HTR-8/SVneo (cell line): ENCODE measurements around the gene DACH1.

ENCODE experiments used
- DNase-seq: peaks from one replicate; pipeline ENCODE4 v3.0.0; 2011; ENCODE audit warnings: low spot score, mixed read lengths; ENCODE audit not compliant: insufficient read length
- FAIRE-seq: peaks from 2 replicates; lab custom pipeline; 2011; peaks lifted over from hg19 to GRCh38; lab: Jason Lieb, UNC

The DACH1 gene

GRCh38 chr13:71722206-71722605 lies 144.8 kb downstream of the DACH1 start:
- DNase-seq: no peak
- FAIRE-seq: no peak

- DNase-seq: no peak
- FAIRE-seq: no peak
Observed at GRCh38 chr13:71721104-71721503, 145.9 kb downstream of the DACH1 start.

- FAIRE-seq (no peak), DNase-seq (no peak)
Observed at GRCh38 chr13:71718931-71719330, 148.1 kb downstream of the DACH1 start.

- no peak for DNase-seq
Observed at GRCh38 chr13:71714802-71715375, 152.1 kb downstream of the DACH1 start.

GRCh38 chr13:71712988-71713653 lies 153.9 kb downstream of the DACH1 start:
- DNase-seq (no peak), FAIRE-seq (no peak)

More at GRCh38 chr13:71714802-71715375, 152.1 kb downstream of the DACH1 start:
- no peak for FAIRE-seq

- FAIRE-seq (no peak), DNase-seq (no peak)
Observed at GRCh38 chr13:71704656-71705055, 162.3 kb downstream of the DACH1 start.

GRCh38 chr13:71703138-71703537 lies 163.9 kb downstream of the DACH1 start:
- no peak for FAIRE-seq
- DNase-seq: no peak

GRCh38 chr13:71702253-71702652 lies 164.8 kb downstream of the DACH1 start:
- FAIRE-seq: no peak
- DNase-seq: no peak

GRCh38 chr13:71701741-71702140 lies 165.3 kb downstream of the DACH1 start:
- DNase-seq (no peak), FAIRE-seq (no peak)

- FAIRE-seq: no peak
- DNase-seq: no peak
Observed at GRCh38 chr13:71699342-71699741, 167.7 kb downstream of the DACH1 start.

GRCh38 chr13:71695662-71696061 lies 171.3 kb downstream of the DACH1 start:
- FAIRE-seq (no peak), DNase-seq (no peak)

- DNase-seq (no peak), FAIRE-seq (no peak)
Observed at GRCh38 chr13:71685072-71685471, 181.9 kb downstream of the DACH1 start.

GRCh38 chr13:71681901-71682613 lies 184.9 kb downstream of the DACH1 start:
- FAIRE-seq: no peak

GRCh38 chr13:71677124-71677523 lies 189.9 kb downstream of the DACH1 start:
- FAIRE-seq (no peak), DNase-seq (no peak)

More at GRCh38 chr13:71681901-71682613, 184.9 kb downstream of the DACH1 start:
- no peak for DNase-seq

- FAIRE-seq: no peak
- DNase-seq: no peak
Observed at GRCh38 chr13:71672512-71672911, 194.5 kb downstream of the DACH1 start.

GRCh38 chr13:71663431-71663830 lies 203.6 kb downstream of the DACH1 start:
- DNase-seq: no peak
- no peak for FAIRE-seq

GRCh38 chr13:71661921-71662320 lies 205.1 kb downstream of the DACH1 start:
- no peak for DNase-seq
- FAIRE-seq: no peak

GRCh38 chr13:71659404-71659803 lies 207.6 kb downstream of the DACH1 start:
- no peak for FAIRE-seq
- no peak for DNase-seq

GRCh38 chr13:71645467-71645866 lies 221.5 kb downstream of the DACH1 start:
- DNase-seq (no peak), FAIRE-seq (no peak)

GRCh38 chr13:71644579-71644978 lies 222.4 kb downstream of the DACH1 start:
- FAIRE-seq (no peak), DNase-seq (no peak)

GRCh38 chr13:71643448-71643860 lies 223.6 kb downstream of the DACH1 start:
- no peak for FAIRE-seq
- no peak for DNase-seq
